Measurements from ENCODE around the gene GYS2. TPM values are rescaled to one million over a fixed set of nuclear protein-coding genes. Genes with fewer than 3 reads are reported as not detected.

Gene GYS2
- total RNA-seq, 1 donor from 2014 or later, result not detected

GRCh38 chr12:21558100-21558679 lies 46.5 kb downstream of the GYS2 start:
- Histone ChIP-seq H3K4me3 (ENCODE audit: insufficient read depth, low read depth, low read length) (no peak overlapping the region), H3K27ac (ENCODE audit: low read depth, low read length) (no peak overlapping the region), H3K4me2 (ENCODE audit: low read length) (no peak overlapping the region), H3K27me3 (ENCODE audit: insufficient read depth, low read length) (no peaks in the 10 kb centered on the region), H3K79me2 (ENCODE audit: insufficient read depth, low read length) (no peaks in the 10 kb centered on the region), H4K20me1 (ENCODE audit: insufficient read depth, low read length) (no peaks in the 10 kb centered on the region), H3K36me3 (ENCODE audit: insufficient read depth, low read length) (no peaks in the 10 kb centered on the region), H2AFZ (ENCODE audit: low read depth, low read length) (no peak overlapping the region), H3K9ac (ENCODE audit: low read length) (no peak overlapping the region), H3K9me3 (ENCODE audit: insufficient read depth, low read depth, low read length) (no peaks in the 10 kb centered on the region), H3K4me1 (ENCODE audit: insufficient read depth, low read length) (no peaks in the 10 kb centered on the region)
- peaks cover 4% of the 10 kb centered on the region for H3K9me3 Mint-ChIP-seq (ENCODE audit: unreplicated experiment)
- no peaks in the 10 kb centered on the region for H3K4me1 Mint-ChIP-seq (ENCODE audit: low read depth, unreplicated experiment)
- no peak overlapping the region for H3K4me3 Mint-ChIP-seq (ENCODE audit: unreplicated experiment)
- FAIRE-seq, result no peak
- TF ChIP-seq CTCF (IDR thresholded peaks at IDR 0.05; ENCODE audit: insufficient read depth, low read depth, low read length) (no peak), EZH2 (IDR thresholded peaks at IDR 0.05; ENCODE audit: insufficient read depth, low read length) (no peak)
- DNase-seq (ENCODE audit: low read depth), result no peak
- H3K36me3 Mint-ChIP-seq (ENCODE audit: low read depth, unreplicated experiment), result no peaks in the 10 kb centered on the region
- H3K27ac Mint-ChIP-seq (ENCODE audit: unreplicated experiment), result no peak overlapping the region
- H3K27me3 Mint-ChIP-seq (ENCODE audit: low read depth, unreplicated experiment), result no peaks in the 10 kb centered on the region

DNA sequence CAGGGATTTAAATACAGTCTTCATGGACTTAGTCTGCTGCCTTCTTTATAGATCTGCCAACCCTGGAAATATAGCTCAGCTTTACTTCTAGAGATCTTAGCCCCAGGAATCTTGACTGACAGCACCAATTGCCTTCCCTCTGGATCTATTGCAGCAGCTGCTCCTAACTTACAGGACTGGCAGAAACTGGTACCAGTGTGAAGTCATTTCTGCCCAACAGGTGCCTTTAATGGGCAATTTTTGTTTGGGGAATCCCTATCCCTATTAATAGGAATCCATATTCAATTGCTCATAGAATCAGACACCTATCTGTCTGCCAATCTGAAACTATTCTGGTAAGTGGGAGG lies 51.3 kb downstream of the GYS2 start:
- no peaks in the 10 kb centered on the region for H3K4me1 ChIP-seq (ENCODE audit: insufficient read depth, low read length)
- FAIRE-seq, result no peak
- H3K4me3 ChIP-seq (ENCODE audit: insufficient read depth, low read depth, low read length), result no peak overlapping the region
- H2AFZ ChIP-seq (ENCODE audit: low read depth, low read length), result no peak overlapping the region
- Mint-ChIP-seq H3K4me3 (ENCODE audit: unreplicated experiment) (no peak overlapping the region), H3K9me3 (ENCODE audit: unreplicated experiment) (peaks cover 4% of the 10 kb centered on the region), H3K27ac (ENCODE audit: unreplicated experiment) (no peak overlapping the region), H3K4me1 (ENCODE audit: low read depth, unreplicated experiment) (no peaks in the 10 kb centered on the region), H3K36me3 (ENCODE audit: low read depth, unreplicated experiment) (no peaks in the 10 kb centered on the region), H3K27me3 (ENCODE audit: low read depth, unreplicated experiment) (no peaks in the 10 kb centered on the region)
- H3K36me3 ChIP-seq (ENCODE audit: insufficient read depth, low read length), result no peaks in the 10 kb centered on the region
- no peaks in the 10 kb centered on the region for H3K27me3 ChIP-seq (ENCODE audit: insufficient read depth, low read length)
- no peaks in the 10 kb centered on the region for H3K79me2 ChIP-seq (ENCODE audit: insufficient read depth, low read length)
- DNase-seq (ENCODE audit: low read depth), result no peak
- H3K27ac ChIP-seq (ENCODE audit: low read depth, low read length), result no peak overlapping the region
- TF ChIP-seq EZH2 (IDR thresholded peaks at IDR 0.05; ENCODE audit: insufficient read depth, low read length) (no peak), CTCF (IDR thresholded peaks at IDR 0.05; ENCODE audit: insufficient read depth, low read depth, low read length) (no peak)
- H3K9ac ChIP-seq (ENCODE audit: low read length), result no peak overlapping the region
- no peaks in the 10 kb centered on the region for H4K20me1 ChIP-seq (ENCODE audit: insufficient read depth, low read length)
- no peaks in the 10 kb centered on the region for H3K9me3 ChIP-seq (ENCODE audit: insufficient read depth, low read depth, low read length)
- H3K4me2 ChIP-seq (ENCODE audit: low read length), result no peak overlapping the region

GRCh38 chr12:21552635-21553328 lies 51.9 kb downstream of the GYS2 start:
- no peaks in the 10 kb centered on the region for H3K4me1 Mint-ChIP-seq (ENCODE audit: low read depth, unreplicated experiment)
- Histone ChIP-seq H3K4me3 (ENCODE audit: insufficient read depth, low read depth, low read length) (no peak overlapping the region), H3K9me3 (ENCODE audit: insufficient read depth, low read depth, low read length) (no peaks in the 10 kb centered on the region), H4K20me1 (ENCODE audit: insufficient read depth, low read length) (no peaks in the 10 kb centered on the region), H3K27ac (ENCODE audit: low read depth, low read length) (no peak overlapping the region), H3K79me2 (ENCODE audit: insufficient read depth, low read length) (no peaks in the 10 kb centered on the region), H3K27me3 (ENCODE audit: insufficient read depth, low read length) (no peaks in the 10 kb centered on the region), H3K9ac (ENCODE audit: low read length) (no peak overlapping the region), H2AFZ (ENCODE audit: low read depth, low read length) (no peak overlapping the region), H3K4me1 (ENCODE audit: insufficient read depth, low read length) (no peaks in the 10 kb centered on the region), H3K36me3 (ENCODE audit: insufficient read depth, low read length) (no peaks in the 10 kb centered on the region), H3K4me2 (ENCODE audit: low read length) (no peak overlapping the region)
- H3K36me3 Mint-ChIP-seq (ENCODE audit: low read depth, unreplicated experiment), result no peaks in the 10 kb centered on the region
- TF ChIP-seq CTCF (IDR thresholded peaks at IDR 0.05; ENCODE audit: insufficient read depth, low read depth, low read length) (no peak), EZH2 (IDR thresholded peaks at IDR 0.05; ENCODE audit: insufficient read depth, low read length) (no peak)
- FAIRE-seq (no peak), DNase-seq (ENCODE audit: low read depth) (no peak)
- H3K27ac Mint-ChIP-seq (ENCODE audit: unreplicated experiment), result no peak overlapping the region
- H3K9me3 Mint-ChIP-seq (ENCODE audit: unreplicated experiment), result peaks cover 4% of the 10 kb centered on the region
- no peaks in the 10 kb centered on the region for H3K27me3 Mint-ChIP-seq (ENCODE audit: low read depth, unreplicated experiment)
- H3K4me3 Mint-ChIP-seq (ENCODE audit: unreplicated experiment), result no peak overlapping the region

All from astrocyte (in vitro differentiated cells and primary cell).